ENCODE results near the gene ADAMTS2.

- TF ChIP-seq EZH2phosphoT487 (IDR thresholded peaks at IDR 0.05; ENCODE audit: borderline replicate concordance, low read length) (no peak), CTCF (conservative IDR thresholded peaks at IDR 0.05; ENCODE audit: low read depth, low read length) (no peak), EZH2 (IDR thresholded peaks at IDR 0.05; ENCODE audit: low read length, unreplicated experiment) (no peak)
Measured at GRCh38 chr5:179205277-179205676, 140.0 kb downstream of the ADAMTS2 start.
